ENCODE data around the gene RBM38. TPM values are rescaled to one million over a fixed set of nuclear protein-coding genes. Genes with fewer than 3 reads are reported as not detected.

The RBM38 gene
- total RNA-seq, 2 experiments from 2014 or later: 113 to 114 TPM

DNA sequence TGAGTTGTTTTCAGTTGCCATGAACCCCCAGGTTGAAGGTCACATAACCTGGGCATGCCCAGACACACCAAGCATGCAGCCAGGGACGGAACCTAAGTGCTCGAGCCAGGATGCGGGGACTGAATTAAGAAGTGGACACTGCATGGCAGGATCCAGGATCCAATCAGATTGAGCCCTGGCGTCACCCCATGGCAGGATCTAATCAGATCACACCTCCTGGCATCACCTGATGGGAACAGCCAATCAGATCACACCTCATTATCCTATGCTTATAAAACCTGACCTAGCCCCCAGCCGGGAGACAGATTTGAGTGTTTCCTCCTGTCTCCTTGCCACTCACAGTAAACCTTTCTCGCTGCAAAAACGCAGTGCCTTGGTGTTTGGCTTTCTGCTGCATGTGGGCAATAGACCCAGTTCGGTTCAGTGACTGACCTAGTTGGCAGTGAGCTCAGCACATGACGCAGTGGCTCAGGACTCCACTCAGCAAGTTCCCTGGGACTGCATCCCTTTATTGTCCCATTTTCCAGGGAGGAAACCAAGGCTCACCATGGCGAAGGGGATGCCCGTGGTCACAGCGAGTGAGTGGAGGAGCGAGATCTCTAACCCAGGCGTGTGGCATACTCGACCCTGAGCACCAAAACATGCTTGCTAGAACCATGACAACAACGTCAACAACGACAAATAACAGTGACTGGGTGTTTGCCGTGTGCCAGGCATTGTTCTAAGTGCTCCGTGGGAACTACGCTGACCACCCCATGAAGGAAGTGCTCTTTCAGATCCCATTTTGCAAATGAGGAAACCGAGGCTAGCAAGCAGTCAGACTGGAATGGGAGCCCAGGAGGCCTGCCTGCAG is 66.3 kb downstream of the RBM38 start:
- POLR2A ChIA-PET: no interaction called here
- CTCF ChIA-PET: no interaction called here

DNA sequence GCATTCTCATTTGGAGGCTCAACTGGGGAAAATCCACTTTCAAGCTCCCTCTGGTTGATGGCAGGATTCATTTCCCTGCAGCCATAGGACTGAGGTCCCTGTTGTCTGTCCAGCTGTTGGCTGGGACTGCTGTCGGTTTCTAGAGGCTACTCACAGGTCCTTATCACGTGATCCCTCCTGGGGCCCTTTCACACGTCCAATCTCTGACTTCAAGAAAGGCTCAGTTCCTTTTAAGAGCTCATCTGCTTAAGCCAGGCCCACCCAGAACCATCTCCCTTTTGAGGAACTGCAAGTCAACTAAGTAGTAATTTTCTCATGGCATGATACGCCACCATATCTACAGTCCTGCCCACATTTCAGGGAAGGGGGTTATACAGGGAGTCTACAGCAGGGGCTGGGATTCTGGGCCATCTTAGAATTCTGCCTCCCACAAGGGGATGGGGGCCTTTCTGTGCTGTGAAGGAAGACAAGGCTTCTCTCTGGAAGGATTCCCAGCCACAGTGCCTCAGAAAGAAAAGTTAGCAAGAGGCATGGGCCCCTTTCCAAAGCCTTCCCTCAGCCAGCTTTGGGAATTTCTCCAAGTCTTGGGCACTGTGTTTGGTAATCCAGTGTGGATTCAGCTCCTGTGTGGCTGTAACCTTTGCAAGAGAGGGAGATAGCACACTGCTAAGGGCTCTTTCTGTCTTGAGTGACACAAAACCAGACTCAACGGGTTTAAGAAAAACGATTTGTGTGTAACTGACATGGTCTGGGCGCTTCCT is 67.4 kb downstream of the RBM38 start:
- POLR2A ChIA-PET: no interaction called here
- CTCF ChIA-PET: no interaction called here

Other genes starting within 250 kb of the RBM38 start
- gene BMP7, start 124.8 kb upstream of the RBM38 start, total RNA-seq: not detected
- not detected for gene SPO11, start 61.6 kb upstream of the RBM38 start, total RNA-seq
- 10 to 100 TPM; 49.7 to 52.0 TPM for gene RAE1, start 40.1 kb upstream of the RBM38 start, total RNA-seq
- gene CTCFL, start 133.7 kb downstream of the RBM38 start, total RNA-seq: not detected
- gene PCK1, start 169.7 kb downstream of the RBM38 start, total RNA-seq: not detected
- gene ZBP1, start 229.0 kb downstream of the RBM38 start, total RNA-seq: under 1 TPM in 1 of 2 experiments, not detected in 1; 0.10 TPM

All from activated CD8-positive, alpha-beta memory T cell treated with anti-CD3 and anti-CD28 coated beads for 36 hours (primary cell).